ENCODE results near the gene GCGR.
A peak's percentile ranks its signal among the peaks of the same experiment; 100 is the strongest.
"Not testable (repeated sequence)": the region's sequence is repeated elsewhere in the genome, so short reads cannot be mapped to it uniquely, and the experiment has no call there.

The GCGR gene

DNA sequence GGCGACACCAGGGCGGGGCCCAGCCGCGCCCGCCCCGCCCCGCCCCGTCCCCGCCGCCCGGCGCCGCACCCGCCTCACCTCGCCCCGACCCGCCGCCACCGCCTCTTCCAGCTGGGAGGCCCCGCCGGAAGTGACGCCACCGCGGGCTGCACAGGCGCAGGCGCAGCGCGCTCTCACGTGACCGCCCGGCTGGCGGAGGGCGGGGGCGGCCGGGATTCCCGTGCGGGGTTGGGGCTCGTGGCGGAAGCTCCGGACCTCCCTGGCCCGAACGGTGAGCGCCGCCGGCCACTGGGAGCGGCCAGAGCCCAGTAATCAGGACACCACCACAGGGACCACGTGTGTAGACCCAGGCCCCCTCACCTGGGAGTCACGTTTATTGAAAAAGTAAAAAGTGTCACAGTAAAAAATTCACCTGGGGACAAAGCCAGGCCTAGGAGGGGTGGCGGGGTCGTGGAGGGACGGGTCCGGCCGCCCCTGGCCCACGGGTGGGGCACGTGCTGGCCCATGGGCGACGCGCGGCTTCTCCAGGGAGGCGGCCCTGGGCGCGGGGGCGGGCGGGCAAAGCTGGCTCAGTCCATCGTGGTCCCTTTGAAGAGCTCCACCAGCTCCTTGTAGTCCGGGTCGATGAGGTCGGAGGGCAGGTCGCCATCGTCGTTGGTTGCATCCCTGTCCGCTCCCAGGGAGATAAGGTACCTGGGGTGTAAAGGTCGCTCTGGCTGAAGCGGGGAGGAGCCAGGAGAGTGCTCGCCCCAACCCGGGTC, 29.4 kb downstream of the GCGR start, which contains the start of gene MCRIP1:
Gene MCRIP1, minus strand, starts transcription at position 132 of the 761 bp plus-strand sequence. CDS start 8,785 bp downstream, outside the sequence.
- peak; percentile 97 for DNase-seq

DNA sequence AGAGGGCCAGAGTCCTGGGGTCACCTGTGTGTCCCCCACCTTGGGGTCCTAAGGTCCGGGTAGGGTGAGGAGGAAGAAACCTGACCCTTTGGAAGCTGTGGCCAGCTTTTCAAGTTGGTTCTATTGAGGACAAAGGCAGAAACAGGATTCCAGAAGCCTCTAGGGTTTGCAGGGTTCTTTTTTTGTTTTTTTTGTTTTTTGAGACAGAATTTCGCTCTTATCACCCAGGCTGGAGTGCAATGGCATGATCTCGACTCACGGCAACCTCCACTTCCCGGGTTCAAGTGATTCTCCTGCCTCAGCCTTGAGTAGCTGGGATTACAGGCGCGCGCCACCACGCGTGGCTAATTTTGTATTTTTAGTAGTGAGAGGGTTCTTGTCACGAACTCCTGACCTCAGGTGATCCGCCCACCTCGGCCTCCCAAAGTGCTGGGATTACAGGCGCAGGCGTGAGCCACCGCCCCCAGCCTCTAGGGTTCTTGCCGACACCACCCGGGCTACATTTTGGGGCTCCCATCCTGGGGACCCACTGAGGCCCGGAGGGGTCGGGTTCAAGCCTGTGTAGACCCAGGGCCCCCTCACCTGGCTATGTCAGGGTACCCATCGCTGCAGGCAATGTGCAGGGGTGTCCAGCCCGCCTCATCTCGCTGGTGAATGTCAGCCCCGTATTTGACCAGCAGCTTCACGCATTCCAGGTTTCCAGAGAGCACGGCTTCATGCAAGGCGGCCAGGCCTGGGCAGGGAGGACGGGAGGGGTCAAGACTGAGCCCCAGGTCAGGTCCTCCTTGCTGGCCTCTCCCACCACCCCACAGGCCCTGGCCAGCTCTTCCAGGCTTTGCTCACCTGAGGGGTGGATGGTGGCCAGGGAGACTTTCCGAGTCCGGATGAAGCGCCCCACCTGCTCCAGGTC, 30.2 kb downstream of the GCGR start:
- DNase-seq = no peak

DNA sequence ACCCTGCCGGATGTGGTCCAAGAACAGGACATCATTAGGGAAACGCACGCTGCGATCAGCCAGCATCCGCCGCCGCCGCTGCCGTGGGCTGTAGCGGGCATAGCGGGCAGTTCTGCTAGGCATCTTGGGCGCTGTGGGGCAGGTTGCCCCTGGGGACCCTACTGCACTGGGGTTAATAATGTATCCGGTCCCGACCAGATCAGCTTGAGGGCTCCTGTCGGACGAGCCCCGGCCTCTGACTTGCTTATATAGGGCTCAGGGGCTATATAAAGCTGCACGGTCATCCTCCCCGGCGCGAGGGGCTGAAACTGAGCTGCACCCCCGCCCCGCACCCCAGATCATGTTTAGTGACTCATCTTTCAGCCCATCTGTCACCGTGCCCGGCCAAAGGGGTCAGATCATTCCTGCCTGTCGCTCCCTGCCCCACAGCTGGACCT, 30.9 kb downstream of the GCGR start, which contains the start of gene PPP1R27:
Gene PPP1R27, minus strand, starts transcription at position 220 of the 437 bp plus-strand sequence. Its CDS starts 97 bp downstream, at position 123.
- no peak for DNase-seq

DNA sequence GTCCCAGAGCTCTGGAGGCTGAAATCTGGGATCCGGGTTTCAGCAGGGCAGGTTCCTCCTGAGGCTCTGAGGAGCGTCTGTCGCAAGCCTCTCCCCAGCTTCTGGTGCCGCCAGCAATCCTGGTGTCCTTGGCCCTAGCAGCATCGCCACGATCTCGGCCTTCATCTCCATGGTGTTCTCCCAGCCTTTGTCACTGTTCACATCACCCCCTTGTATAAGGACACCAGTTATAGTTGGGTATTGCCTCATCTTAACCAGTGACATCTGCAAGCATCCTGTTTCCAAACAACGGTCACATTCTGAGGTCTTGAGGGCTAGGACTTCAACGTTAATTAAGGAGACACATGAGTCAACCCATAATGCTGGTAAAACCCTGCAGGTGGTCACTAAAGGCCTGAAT, 33.7 kb downstream of the GCGR start:
- no peak for DNase-seq

DNA sequence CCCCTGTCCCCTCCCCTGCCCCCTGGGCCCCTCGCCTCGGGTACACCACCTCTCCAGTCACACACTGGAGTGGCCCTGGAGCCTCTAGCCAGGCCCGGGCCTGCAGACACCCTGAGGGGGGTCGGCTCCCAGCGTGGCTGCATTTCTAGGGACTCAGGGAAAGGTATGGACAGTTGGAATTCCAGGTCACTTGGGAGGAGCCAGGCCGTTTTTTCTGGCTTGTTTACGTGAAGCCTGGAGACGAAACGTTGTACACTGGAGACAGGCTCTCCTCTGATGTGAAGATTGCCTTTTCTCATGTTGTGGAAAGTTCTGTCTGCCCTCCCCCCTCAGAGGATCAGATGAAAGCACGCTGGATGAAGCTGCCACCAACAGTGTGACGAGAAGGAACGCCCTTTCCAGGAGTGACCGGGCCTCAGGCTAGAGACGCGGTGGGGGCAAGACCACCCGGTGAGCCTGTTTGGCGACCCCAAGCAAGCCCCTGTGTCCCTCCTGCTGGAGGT, 34.9 kb downstream of the GCGR start:
- DNase-seq = no peak

DNA sequence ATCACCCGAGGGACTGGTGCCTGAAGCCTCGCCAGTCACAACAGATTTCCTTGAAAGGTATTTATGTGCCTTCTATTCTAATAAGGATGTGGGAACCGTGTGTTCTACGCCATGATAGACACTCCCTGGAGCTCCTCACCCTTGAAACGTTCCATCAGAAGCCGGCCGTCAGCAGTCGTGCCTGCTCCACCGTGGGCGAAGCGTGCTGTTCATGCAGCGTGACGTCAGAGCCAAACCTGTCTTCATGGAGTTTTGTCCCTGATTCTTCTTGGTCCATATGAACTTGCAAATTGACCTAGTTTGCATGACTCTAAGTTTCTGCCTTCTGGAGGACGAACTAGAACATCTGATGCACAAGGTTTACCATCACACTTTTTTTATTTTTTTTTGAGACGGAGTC, 35.4 kb downstream of the GCGR start:
- no peak for DNase-seq

DNA sequence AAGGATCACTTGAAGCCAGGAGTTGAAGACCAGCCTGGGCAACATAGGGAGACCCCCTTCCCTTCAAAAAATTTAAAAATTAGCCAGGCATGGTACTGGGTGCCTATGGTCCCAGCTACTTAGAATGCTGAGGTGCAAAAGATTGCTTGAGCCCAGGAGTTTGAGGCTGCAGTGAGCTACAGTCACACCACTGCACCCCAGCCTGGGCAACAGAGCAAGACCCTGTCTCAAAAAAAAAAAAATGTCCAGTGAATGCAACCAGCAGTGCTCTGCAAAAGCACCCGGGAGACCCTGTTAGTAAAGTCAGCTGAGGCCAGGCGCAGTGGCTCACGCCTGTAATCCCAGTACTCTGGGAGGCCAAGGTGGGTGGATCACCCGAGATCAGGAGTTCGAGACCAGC, 36.1 kb downstream of the GCGR start:
- DNase-seq = not testable (repeated sequence)

DNA sequence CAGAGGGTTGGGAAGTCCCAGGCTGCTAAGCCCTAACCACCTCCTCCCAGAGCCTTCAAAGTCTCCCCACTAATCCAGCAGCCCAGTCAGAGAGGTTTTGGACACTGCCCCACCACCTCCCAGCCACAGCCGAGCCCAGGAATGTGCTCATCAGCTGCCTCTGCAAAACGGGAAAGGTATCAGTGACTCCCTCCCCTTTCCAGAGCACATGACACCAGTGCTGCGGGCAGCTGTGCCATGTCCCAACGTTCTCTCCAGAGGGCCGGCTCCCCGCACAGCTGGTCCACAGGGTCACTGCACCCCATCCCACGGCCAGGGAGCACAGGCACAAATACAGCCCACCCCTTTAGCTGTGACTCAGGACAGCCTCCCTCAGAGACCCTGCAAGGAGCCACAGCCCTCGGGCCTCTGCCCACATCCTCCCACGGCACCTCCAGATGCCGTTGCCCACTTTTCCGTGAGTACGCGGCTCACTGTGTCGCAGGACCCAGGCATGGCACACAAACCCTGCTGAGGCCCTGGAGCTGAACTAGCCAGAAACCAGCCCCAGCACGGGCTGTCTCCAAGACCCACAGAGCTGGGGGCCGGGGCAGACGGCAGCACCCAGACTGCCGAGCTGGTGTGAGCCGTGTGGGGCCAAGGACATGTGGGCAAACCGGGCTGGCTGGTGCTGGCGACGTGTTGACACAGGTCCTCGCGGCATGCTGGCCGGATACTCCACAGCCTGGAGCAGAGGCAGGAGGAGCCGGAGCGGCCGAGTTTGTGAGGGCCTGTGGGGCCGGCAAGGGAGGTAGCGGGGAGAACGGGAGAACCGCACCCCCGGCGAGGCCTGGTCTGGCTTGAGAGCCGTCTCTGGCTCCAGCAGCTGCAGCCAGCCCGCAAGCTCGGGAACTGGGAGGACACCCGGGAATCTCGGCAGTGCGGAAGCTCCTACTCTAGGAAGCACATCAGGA, 37.2 kb downstream of the GCGR start:
- DNase-seq = no peak

DNA sequence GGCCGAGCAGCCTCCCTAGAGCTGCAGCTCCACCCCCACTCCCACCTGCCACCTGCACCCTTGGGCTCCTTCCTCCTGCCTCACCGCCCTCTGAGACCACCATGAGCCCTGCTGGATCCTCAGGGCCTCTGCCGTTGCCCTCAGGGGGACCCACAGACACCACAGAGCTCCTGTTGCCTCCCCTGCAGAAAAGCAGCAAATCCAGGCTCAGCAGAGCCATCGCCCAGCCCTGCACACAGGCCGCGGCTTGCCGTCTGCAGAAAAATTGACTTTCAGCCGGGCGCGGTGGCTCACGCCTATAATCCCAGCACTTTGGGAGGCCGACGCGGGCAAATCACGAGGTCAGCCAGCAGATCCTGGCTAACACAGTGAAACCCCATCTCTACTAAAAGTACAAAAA, 37.9 kb downstream of the GCGR start:
- no peak for DNase-seq

DNA sequence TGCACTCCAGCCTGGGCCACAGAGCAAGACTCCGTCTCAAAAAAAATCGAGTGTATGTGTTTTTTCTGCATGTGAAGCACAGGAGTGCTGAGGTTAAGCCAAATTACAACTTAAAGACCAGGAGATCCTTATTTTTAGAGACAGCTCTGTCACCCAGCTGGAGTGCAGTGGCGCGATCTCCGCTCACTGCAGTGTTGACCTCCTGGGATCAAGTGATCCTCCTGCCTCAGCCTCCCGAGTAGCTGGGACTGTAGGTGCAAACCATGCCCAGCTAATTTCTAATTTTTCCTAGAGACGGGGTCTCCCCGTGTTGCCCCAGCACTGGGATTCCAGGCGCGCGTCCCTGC, 38.4 kb downstream of the GCGR start:
- DNase-seq = no peak

DNA sequence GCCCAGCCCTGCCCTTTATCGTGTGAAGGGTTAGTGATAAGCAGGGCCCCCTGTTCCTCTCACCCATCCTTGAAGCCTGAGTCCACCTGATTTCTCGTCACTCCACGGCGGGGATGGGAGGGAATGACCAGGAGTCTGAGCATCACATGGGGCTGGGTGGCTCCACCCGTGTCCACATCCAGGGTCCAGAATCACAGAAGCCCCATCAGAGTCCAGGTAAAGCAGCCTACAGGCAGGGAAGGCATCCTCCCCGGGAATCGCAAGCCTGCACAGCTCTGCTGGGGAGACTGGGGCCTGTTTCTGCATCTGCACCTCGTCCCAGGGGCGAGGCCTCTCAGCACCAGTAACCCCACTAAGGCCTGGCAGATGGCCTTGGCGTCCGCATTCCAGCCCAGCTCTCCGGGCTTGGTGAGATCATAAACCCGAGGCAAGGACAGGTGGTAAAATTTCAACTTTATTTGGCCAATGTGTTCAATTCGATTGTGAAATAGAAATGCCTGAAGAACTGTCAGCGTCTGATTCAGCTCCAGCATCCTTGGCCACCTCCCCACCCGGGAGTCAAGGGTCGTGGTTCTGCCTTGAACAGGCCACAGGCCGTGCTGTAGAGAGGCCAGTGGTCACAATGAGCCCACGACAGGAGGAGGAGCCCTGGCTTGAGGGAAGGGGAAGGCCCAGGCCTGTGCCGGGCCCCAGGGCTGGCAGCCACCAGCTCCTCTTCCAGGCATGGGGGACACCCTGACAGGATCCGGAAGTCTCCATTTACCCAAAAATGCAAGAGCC, 39.0 kb downstream of the GCGR start:
- DNase-seq = no peak

DNA sequence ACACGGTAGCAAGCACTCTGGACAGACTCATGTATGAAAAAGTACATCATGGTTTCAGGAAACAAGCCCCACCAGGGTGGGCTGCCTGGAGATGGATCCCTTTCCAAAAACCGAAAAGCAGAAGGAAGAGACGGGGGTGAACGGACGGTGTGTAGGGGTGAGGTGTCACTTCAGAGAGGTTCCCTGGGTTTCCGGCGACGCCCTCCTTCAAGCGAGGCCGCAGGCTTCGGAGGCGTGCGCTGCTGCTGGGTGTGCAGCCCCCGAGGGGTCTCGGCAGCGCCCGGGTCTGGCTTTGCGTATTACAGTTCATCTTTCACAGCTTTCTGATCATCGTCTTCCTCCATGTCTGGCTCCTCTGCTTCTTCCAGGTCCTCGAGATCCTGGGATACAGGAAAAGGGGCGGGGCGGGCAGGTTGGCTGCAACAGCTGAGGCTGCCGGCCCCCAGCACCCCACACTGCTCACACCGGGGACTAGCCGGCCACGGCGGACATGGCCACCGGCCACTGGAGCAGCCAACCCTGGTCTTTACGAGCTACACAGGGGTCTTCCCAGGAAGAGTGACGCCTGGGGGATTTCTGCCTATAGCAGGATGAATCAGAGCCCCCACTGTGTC, 39.9 kb downstream of the GCGR start:
- DNase-seq = no peak

DNA sequence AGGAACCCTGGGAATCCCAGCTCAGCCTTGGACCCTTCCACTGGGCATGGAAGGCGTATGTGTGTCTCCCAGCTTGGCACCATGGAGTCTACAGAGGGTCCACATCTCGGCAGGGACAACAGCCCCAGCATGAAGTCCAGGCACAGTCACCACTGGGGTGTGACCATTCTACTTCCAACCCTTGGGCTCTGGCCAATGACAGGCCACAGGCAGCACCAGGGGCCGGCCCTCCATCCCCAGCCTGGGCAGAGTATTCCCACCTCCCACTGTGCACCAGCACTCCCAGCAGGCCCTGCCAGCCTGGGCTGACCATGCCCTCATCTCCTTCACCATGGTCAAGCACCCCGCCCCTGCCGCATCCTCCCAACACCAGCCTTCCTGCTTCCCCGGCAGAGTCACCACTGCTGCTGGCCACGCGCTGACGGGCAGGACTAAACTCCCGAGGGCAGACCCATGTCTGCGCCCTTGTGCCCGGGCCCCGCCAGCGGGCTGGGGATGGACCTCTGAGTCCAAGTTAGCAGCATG, 40.4 kb downstream of the GCGR start:
- DNase-seq = no peak

DNA sequence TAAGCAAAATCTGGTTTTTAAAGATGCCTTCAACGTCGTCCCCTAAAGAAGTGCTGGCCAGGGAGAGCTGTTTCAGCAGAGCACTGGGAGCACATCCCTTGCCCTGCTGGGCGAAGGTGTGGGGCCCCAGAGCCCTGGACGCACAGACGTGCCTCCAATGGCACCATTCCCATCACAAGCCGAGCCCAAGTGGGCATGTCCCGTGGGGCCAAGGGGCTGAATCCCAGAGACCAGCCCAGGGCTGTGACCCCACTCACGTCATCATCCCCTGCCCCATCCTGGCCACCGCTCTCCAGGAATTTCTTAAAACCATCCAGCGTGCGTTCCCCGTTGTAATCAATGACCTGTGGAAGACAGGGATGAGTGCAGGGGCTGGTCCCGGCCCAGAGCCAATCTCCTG, 40.9 kb downstream of the GCGR start:
- DNase-seq = no peak

DNA sequence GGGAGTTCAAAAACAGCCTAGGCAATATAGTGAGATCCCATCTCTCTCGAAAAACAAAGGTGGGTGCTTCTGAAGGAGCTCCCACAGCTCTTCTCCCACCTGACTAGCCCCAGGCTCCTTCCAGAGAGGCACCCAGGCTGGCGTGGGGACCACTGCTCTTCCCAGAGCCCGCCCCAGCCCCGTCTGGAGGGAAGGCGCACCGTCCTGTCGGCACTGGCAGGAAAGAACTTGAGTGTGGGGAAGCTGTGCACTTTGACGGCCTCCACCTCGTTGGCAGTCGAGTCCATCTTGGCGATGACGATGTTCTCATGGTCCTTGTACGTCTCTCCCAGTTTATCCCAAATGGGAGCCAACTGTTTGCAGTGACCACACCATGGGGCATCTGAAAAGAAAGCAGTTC, 41.4 kb downstream of the GCGR start:
- no peak for DNase-seq

DNA sequence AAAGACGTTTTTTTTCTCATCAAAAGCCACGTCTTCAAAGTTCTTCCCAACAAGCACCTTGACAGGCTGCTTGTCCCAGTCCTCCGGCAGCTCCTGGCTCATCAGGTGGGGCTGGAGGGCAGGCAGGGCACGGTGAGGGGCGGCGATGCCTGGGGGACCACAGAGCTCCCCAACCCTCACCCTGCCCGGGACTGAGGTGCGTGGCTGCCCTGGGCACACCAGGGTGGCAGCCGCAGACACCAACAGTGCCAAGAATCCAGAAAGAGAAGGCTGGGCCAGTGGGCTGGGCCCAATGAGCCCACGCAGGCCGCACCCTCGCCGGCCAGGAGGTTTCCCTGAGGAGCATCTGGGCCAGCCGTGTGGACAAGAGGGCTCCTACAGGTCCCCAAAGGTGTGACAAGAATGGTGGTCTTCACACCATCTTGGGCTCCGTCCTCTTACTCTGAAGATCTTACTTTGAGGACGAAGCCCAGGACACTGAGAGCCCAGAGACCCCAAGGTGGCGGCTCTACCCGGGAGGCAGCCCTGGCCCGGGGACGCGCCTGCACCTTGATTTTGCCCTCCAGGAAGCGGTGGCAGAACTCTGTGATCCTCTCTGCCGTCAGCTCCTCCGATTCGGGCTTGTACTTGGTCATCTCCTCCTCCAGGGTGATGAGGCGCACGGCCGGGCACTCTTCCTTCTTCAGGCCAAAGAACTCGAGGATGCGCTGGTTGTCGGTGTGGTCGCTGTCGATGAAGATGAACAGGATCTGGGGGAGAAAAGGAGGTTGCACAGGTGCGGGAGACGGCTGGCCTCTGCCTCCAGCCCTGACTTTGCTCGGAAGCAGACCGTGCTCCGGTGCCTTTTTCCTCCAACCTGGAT, 42.2 kb downstream of the GCGR start:
- no peak for DNase-seq

DNA sequence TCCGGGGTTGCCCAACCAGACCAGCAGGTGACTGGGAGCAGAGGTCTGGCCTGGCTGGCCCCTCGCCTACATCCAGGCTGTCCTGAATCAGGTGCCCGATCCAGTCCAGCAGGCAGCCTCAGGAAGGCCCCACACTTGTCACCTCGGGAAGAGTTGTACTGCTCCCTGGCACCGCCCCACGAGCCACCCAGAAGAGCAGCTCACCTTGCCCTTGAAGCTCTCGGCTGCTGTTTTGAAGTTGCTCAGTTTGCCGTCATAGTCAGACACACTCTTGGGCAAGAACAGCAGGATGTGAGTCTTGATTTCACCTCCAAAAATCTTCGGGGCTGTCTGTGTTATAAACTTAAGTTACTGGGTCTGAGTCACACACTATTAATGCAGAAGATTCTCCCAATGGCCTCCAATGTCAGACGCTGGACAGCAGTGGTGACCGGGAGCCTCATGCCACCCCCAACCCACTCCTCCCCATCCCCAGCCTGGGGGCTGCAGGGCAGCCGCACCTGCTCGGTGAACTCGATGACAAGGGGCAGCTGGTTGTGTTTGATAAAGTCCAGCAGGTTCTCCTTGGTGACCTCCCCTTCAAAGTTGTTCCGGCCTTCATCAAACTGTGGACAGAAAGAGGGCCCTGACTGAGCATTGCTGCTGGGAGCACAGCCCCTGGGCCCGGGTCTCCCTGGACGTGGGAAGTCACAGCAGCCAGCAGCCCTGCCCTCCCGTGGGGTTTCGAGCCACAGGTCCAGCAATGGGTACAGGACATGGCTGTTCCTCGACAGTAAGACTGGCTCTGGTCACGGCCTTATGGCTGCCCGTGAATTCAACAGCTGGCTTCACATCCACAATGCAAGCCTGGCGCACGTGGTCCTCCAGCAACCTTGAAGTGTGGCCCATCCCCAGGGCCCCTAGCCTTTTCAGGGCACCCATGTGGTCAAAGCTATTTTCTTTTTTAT, 43.1 kb downstream of the GCGR start:
- DNase-seq = no peak

DNA sequence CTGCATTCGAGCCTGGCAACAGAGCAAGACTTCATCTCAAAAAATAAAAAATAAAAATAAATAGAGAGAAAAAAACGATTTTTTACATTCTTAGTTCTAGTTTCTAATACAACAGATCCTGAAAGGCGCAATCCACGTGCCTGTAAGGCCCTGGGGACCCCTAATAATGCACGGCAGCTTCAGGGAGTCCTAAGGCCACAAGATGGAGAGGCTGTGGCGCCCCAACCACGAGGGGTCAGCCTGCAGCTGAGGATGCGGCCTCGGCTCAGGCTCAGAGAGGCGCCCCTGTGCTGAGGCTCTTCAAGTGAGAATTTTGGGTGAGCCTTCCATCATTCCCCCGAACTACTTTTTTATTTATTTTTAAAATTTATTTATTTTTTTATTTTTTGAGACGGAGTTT, 45.5 kb downstream of the GCGR start:
- no peak for DNase-seq

DNA sequence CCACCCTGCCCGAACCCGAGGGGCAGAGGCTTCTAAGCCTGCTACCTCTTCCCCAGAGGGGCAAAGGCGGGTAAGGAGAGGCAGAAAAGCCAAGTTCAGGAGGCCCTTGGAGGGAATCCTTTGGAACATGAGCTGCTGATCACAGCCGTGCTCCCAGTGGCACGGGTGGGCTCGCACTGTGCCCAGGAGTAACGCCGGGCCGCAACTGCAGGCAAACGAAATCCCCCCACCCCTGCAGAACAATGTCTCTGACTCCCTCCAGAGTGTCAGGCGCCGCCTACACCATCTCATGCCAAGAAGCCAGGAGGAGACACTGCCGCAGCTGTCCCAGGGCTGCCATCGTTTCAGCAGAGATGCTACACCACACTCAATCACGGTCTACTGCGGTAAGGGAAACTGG, 47.5 kb downstream of the GCGR start:
- DNase-seq = no peak
